Heart right ventricle (tissue), 16 donors: ENCODE data around the gene GRM7. TPM values are rescaled to one million over a fixed set of nuclear protein-coding genes. Genes with fewer than 3 reads are reported as not detected.

Source experiments
- ATAC-seq, 8 donors: fragments of 200-7000 bp; cut with Tn5 transposase; one replicate each; pipeline ENCODE4 v1.9.1; 2020; ENCODE audit warnings: mild to moderate bottlenecking in 8 of 8, moderate library complexity in 8 of 8, moderate number of reproducible peaks in 1 of 8
- DNase-seq, 2 donors: peaks; one replicate each; pipeline ENCODE4 v3.0.0-alpha.2; 2020
- H3K27ac ChIP-seq, 10 donors: fragments of 200-600 bp; sonication (generic) in 2 of 10; one replicate each; pipeline versions ENCODE4 v1.5.0 to v1.8.0; 2020 to 2022; ENCODE audit warnings: mild to moderate bottlenecking in 3 of 10
- H3K27me3 ChIP-seq, 7 donors: fragments of 200-600 bp; one replicate each; pipeline ENCODE4 v1.8.0; 2021 to 2022; ENCODE audit warnings: mild to moderate bottlenecking in 2 of 7
- H3K36me3 ChIP-seq, 9 donors: fragments of 200-600 bp; sonication (generic) in 1 of 9; one replicate each; pipeline versions ENCODE4 v1.5.0 to v1.8.0; 2020 to 2022; ENCODE audit warnings: mild to moderate bottlenecking in 2 of 9
- H3K4me1 ChIP-seq, 9 donors: fragments of 200-600 bp; sonication (generic) in 1 of 9; one replicate each; pipeline versions ENCODE4 v1.5.0 to v1.8.0; 2020 to 2022; ENCODE audit warnings: mild to moderate bottlenecking in 4 of 9
- H3K4me3 ChIP-seq, 10 donors: fragments of 200-600 bp; sonication (generic) in 2 of 10; one replicate each; pipeline versions ENCODE4 v1.5.0 to v1.8.0; 2020 to 2022; ENCODE audit warnings: mild to moderate bottlenecking in 7 of 10, moderate library complexity in 2 of 10
- H3K9me3 ChIP-seq, 11 donors: fragments of 200-600 bp in 10 of 11; sonication (generic) in 2 of 11; one replicate each; pipeline versions ENCODE4 v1.5.0 to v1.8.0; 2013 to 2022; ENCODE audit warnings: mild to moderate bottlenecking in 2 of 11, control low read depth in 1 of 11, moderate library complexity in 1 of 11
- CTCF ChIP-seq, 9 donors: fragments of 200-600 bp; sonication (generic) in 2 of 9; IDR thresholded peaks; one replicate each; pipeline versions ENCODE4 v1.5.0 to v1.8.0; 2021 to 2022; ENCODE audit warnings: antibody characterized with exemption in 9 of 9, mild to moderate bottlenecking in 5 of 9, moderate library complexity in 1 of 9
- WGBS, 2 donors: extraction: QIAGEN DNeasy Blood & Tissue Kit; methylation state at CpG; one replicate each; pipeline ENCODE4 v1.1.7; 2013; ENCODE audit warnings: inconsistent platforms in 1 of 2; 5-methylcytosine and 5-hydroxymethylcytosine counted together
- intact Hi-C, 10 donors: fragments of 100-400 bp; cut with DNase I; formaldehyde crosslinking; loops; one replicate each; pipeline versions ENCODE4 v1.11.1 to v1.14.2; 2022
- polyA plus RNA-seq, 2 donors: library from polyadenylated mRNA; stranded (reverse); fragments of 200-250 nt; gene quantifications; one replicate each; pipeline ENCODE4 v1.2.3, GENCODE V29; 2013
- total RNA-seq, 10 donors: library from RNA; stranded (reverse); fragmentation: NEBNext Ultra II Directional in 3 of 10; extraction: Animal tissue kit (Norgen Biotek cat#: 25700) in 3 of 10; gene quantifications; one replicate each; pipeline versions ENCODE4 v1.2.1 to v1.2.4, GENCODE V29; 2021 to 2023
- donor health status: Arrhythmogenic right ventricular cardiomyopathy.
- donor health status: ischemic (EF 13 %, LVEDD 7.1; RV severe dilation, severe dysfunction).
- donor health status: healthy with polysubstance abuse.
- donor health status: DM: no; HTN: yes; CAD: no.
- donor health status: DM: no; HTN: no; CAD: no.
- donor health status: ischemic (EF 25% LVEDD 6.9; RV normal size, moderate dysfunction).
- donor health status: ischemic (EF 25% LVEDD 5.7; RV mildly dilated, moderate dysfunction).
- donor health status: healthy.
- donor health status: DM: yes; HTN: yes; CAD: no.
- donor health status: Ischemic cardiomyopathy.
- donor health status: ischemic (EF 35%, LVEDD 5.7; RV mildly dilated, moderate dysfunction).
- donor health status: nonischemic (EF 11% LVEDD 7.7; RV severe dilation, severe dysfunction).
- donor health status: DM: yes; HTN: yes; CAD: no.
- donor health status: PGD.
- donor health status: ischemic (EF 29% LVEDD 5.4; RV normal size, mild dysfunction).
- donor health status: nonischemic (EF 23%, LVEDD 6.1; RV moderate dilation, normal function).

The GRM7 gene
- total and polyA plus RNA-seq, 12 donors: not detected

- Histone ChIP-seq H3K4me3 (no peak overlapping the region), H3K36me3 (no peaks in the 10 kb centered on the region), H3K27me3 (no peaks in the 10 kb centered on the region), H3K9me3 (no peaks in the 10 kb centered on the region), H3K27ac (no peak overlapping the region), H3K4me1 (no peaks in the 10 kb centered on the region)
- ATAC-seq (no peak), DNase-seq (no peak)
- no peak for TF ChIP-seq CTCF (IDR thresholded peaks at IDR 0.05)
- intact Hi-C loops: no loop called here
Observed at GRCh38 chr3:7193269-7193668, 332.4 kb downstream of the GRM7 start.

GRCh38 chr3:7194071-7194835, 333.3 kb downstream of the GRM7 start:
- H3K27ac ChIP-seq: no peak overlapping the region
- ATAC-seq (no peak), DNase-seq (no peak)
- H3K36me3 ChIP-seq: no peaks in the 10 kb centered on the region
- H3K4me1 ChIP-seq: no peaks in the 10 kb centered on the region
- no peaks in the 10 kb centered on the region for H3K27me3 ChIP-seq
- no peak for TF ChIP-seq CTCF (IDR thresholded peaks at IDR 0.05)
- intact Hi-C loops: no loop called here
- H3K9me3 ChIP-seq: no peaks in the 10 kb centered on the region
- H3K4me3 ChIP-seq: no peak overlapping the region
- WGBS, 2 donors: 78 to 80% methylated on average over 6 of the region's 6 CpGs

- WGBS, 2 donors: 63 to 77% methylated on average over 1 of the region's 1 CpG
- no peaks in the 10 kb centered on the region for H3K9me3 ChIP-seq
- no peak overlapping the region for H3K27ac ChIP-seq
- no peak overlapping the region for H3K4me3 ChIP-seq
- no peak for ATAC-seq
- no peaks in the 10 kb centered on the region for H3K36me3 ChIP-seq
- no peaks in the 10 kb centered on the region for H3K4me1 ChIP-seq
- intact Hi-C loops: no loop called here
- no peak for TF ChIP-seq CTCF (IDR thresholded peaks at IDR 0.05)
- no peak for DNase-seq
- no peaks in the 10 kb centered on the region for H3K27me3 ChIP-seq
Observed at GRCh38 chr3:7195934-7196333, 335.0 kb downstream of the GRM7 start.

- no peak for TF ChIP-seq CTCF (IDR thresholded peaks at IDR 0.05)
- H3K4me1 ChIP-seq: no peaks in the 10 kb centered on the region
- ATAC-seq (no peak), DNase-seq (no peak)
- intact Hi-C loops: no loop called here
- WGBS, 2 donors: 68 to 78% methylated on average over 2 of the region's 2 CpGs
- no peaks in the 10 kb centered on the region for H3K9me3 ChIP-seq
- H3K36me3 ChIP-seq: no peaks in the 10 kb centered on the region
- H3K27me3 ChIP-seq: no peaks in the 10 kb centered on the region
- H3K27ac ChIP-seq: no peak overlapping the region
- H3K4me3 ChIP-seq: no peak overlapping the region
Observed at GRCh38 chr3:7201784-7202183, 340.9 kb downstream of the GRM7 start.
